Measurements from ENCODE around the gene SVEP1.

Gene SVEP1

GRCh38 chr9:110319781-110320492, 259.6 kb downstream of the SVEP1 start:
- H3K4me2 ChIP-seq (ENCODE audit: low read length): no peak overlapping the region
- H3K79me2 ChIP-seq: no peaks in the 10 kb centered on the region
- H3K9ac ChIP-seq: no peak overlapping the region
- no peak for TF ChIP-seq CTCF (IDR thresholded peaks at IDR 0.05)
- H2AFZ ChIP-seq: no peak overlapping the region
- no peaks in the 10 kb centered on the region for H3K36me3 ChIP-seq (ENCODE audit: control insufficient read depth, insufficient read depth, low read length)
- H3K27me3 ChIP-seq (ENCODE audit: control insufficient read depth, insufficient read depth, low read length): no peaks in the 10 kb centered on the region
- no peak overlapping the region for H3K27ac ChIP-seq
- H3K9me3 ChIP-seq (ENCODE audit: control insufficient read depth, low read length): no peaks in the 10 kb centered on the region
- H3K4me1 ChIP-seq: no peaks in the 10 kb centered on the region
- no peak overlapping the region for H3K4me3 ChIP-seq (ENCODE audit: low read depth, low read length)

GRCh38 chr9:110317911-110318310, 261.6 kb downstream of the SVEP1 start:
- H3K9ac ChIP-seq: no peak overlapping the region
- H3K9me3 ChIP-seq (ENCODE audit: control insufficient read depth, low read length): no peaks in the 10 kb centered on the region
- no peaks in the 10 kb centered on the region for H3K27me3 ChIP-seq (ENCODE audit: control insufficient read depth, insufficient read depth, low read length)
- no peaks in the 10 kb centered on the region for H3K4me1 ChIP-seq
- H3K27ac ChIP-seq: no peak overlapping the region
- H3K4me3 ChIP-seq (ENCODE audit: low read depth, low read length): no peak overlapping the region
- no peaks in the 10 kb centered on the region for H3K79me2 ChIP-seq
- H3K36me3 ChIP-seq (ENCODE audit: control insufficient read depth, insufficient read depth, low read length): no peaks in the 10 kb centered on the region
- TF ChIP-seq CTCF (IDR thresholded peaks at IDR 0.05): no peak
- H2AFZ ChIP-seq: no peak overlapping the region
- no peak overlapping the region for H3K4me2 ChIP-seq (ENCODE audit: low read length)

GRCh38 chr9:110316261-110317075, 263.1 kb downstream of the SVEP1 start:
- no peak for TF ChIP-seq CTCF (IDR thresholded peaks at IDR 0.05)
- Histone ChIP-seq H3K9ac (no peak overlapping the region), H3K27ac (no peak overlapping the region), H3K79me2 (no peaks in the 10 kb centered on the region), H3K4me2 (ENCODE audit: low read length) (no peak overlapping the region), H3K36me3 (ENCODE audit: control insufficient read depth, insufficient read depth, low read length) (no peaks in the 10 kb centered on the region), H2AFZ (no peak overlapping the region), H3K4me3 (ENCODE audit: low read depth, low read length) (no peak overlapping the region), H3K4me1 (no peaks in the 10 kb centered on the region), H3K9me3 (ENCODE audit: control insufficient read depth, low read length) (no peaks in the 10 kb centered on the region), H3K27me3 (ENCODE audit: control insufficient read depth, insufficient read depth, low read length) (no peaks in the 10 kb centered on the region)
